GM12875 (cell line): Measurements from ENCODE around the gene GPR183.
"Not testable (repeated sequence)": the region's sequence is repeated elsewhere in the genome, so short reads cannot be mapped to it uniquely, and the experiment has no call there.

Experiments
- H3K4me3 ChIP-seq: one replicate; pipeline ENCODE4 v1.5.1; 2011; ENCODE audit warnings: low read depth, low read length, control low read depth
- TF ChIP-seq, protein P1 (sequence below): IDR thresholded peaks from 2 replicates; pipeline ENCODE4 v1.5.1; 2011; ENCODE audit warnings: low read depth, mild to moderate bottlenecking, control low read depth, inconsistent platforms, low read length, moderate library complexity, borderline replicate concordance; ENCODE audit not compliant: insufficient read depth

GPR183 gene

DNA sequence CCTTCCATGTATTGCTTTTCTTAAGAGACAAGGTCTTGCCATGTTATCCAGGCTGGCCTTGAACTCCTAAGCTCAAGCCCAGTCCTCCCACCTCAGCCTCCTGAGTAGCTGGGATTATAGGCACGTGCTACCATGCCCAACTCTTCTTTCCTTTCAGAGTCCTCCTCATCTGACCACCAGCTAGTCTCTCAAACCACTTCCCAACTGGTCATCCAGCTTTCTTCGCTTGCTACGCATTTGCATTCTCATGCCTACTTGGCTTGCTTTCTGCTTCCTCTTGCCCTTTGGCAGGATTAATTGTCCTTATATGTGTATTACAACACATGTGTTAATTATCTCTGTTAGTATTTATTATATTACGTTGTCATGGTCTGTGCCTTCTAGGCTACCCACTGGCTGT lies 55.3 kb downstream of the GPR183 start:
- no peak overlapping the region for H3K4me3 ChIP-seq
- TF ChIP-seq, protein P1, sequence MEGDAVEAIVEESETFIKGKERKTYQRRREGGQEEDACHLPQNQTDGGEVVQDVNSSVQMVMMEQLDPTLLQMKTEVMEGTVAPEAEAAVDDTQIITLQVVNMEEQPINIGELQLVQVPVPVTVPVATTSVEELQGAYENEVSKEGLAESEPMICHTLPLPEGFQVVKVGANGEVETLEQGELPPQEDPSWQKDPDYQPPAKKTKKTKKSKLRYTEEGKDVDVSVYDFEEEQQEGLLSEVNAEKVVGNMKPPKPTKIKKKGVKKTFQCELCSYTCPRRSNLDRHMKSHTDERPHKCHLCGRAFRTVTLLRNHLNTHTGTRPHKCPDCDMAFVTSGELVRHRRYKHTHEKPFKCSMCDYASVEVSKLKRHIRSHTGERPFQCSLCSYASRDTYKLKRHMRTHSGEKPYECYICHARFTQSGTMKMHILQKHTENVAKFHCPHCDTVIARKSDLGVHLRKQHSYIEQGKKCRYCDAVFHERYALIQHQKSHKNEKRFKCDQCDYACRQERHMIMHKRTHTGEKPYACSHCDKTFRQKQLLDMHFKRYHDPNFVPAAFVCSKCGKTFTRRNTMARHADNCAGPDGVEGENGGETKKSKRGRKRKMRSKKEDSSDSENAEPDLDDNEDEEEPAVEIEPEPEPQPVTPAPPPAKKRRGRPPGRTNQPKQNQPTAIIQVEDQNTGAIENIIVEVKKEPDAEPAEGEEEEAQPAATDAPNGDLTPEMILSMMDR = no peak

DNA sequence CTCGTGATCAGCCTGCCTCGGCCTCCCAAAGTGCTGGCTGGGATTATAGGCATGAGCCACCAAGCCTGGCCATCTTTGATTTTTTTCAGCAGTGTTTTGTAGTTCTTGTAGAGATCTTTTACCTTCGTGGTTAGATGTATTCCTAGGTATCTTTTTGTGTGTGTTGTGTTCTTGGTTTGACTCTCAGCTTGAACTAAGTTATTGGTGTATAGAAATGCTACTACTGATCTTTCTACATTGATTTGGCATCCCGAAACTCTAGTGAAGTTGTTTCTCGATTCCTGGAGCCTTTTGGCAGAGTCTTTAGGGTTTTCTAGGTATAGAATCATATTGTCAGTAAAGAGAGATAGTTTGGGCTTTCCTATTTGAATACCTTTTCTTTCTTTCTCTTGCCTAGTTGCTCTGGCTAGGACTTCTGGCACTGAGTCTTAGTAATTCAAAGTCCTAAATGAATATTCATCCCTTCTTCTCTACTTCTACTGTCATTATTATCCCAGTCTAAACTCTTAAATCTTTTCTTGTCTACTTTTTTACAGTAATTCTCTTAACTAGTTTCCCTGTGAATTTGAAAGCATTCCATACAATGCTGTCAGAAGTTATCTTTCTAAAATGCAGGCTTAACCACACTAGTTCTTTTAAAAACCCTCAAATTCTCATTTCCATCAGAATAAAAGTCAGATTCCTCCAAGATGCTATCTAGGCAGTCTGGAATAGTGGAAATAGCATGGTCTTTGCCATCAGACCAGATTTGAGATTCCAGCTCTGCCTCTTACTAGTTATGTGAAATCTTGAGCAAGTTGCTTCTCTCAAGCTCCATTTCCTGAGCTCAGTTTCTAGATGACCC lies 56.0 kb downstream of the GPR183 start:
- H3K4me3 ChIP-seq = no peak overlapping the region
- TF ChIP-seq, protein P1 = no peak

DNA sequence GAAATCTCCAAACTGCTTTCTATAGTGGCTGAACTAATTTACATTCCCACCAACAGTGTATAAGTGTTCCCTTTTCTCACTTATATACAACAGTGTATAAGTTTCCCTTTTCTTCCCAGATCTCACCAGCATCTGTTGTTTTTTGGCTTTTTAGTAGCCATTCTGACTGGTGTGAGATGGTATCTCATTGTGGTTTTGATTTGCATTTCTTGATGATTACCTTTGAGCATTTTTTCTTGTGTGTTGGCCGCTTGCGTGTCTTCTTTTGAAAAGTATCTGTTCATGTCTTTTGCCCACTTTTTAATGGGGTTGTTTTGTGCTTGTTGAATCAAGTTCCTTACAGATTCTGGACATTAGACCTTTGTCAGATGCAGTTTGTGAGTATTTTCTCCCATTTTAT lies 57.6 kb downstream of the GPR183 start:
- not testable (repeated sequence) for H3K4me3 ChIP-seq

DNA sequence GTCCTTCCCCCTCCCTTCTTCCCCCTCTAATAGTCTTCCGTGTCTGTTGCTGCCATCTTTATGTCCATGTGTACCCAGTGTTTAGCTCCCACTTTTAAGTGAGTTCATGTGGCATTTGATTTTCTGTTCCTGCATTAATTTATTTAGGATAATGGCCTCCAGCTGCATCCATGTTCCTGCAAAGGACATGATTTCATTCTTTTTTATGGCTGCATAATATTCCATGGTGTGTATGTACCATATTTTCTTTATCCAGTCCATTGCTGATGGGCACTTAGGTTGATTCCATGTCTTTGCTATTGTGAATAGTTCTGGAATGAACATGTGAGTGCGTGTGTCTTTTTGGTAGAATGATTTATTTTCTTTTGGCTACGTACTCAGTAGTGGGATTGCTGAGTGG lies 58.0 kb downstream of the GPR183 start:
- H3K4me3 ChIP-seq = not testable (repeated sequence)

DNA sequence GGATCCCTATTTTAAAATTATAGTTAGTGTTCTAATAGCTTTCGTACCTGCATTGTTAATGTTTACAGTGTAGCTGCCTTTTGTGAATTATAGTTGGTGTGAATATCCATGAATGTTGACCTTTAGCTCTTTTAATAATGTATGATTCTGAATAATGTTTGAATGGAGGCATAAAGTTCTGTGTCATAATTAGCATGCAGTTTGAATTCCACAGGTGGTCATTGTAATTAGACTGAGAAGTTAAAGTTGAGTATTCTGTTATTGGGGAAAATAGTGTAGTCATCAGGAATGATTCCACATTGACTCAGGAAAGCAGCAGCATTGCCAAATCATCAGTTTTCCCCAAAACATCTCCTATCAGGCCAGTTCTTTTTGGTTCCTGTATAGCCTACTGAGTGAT lies 61.1 kb downstream of the GPR183 start:
- H3K4me3 ChIP-seq = no peak overlapping the region
- TF ChIP-seq, protein P1 = no peak
